WTC11 (cell line): ENCODE measurements around the gene FRG2.

ENCODE experiments used
- CTCF ChIP-seq: fragments of 200-600 bp; IDR thresholded peaks from 2 replicates; pipeline ENCODE4 v1.8.0; 2022; ENCODE audit warnings: antibody characterized with exemption
- E2F1 ChIP-seq: sonication (generic); formaldehyde crosslinking; IDR thresholded peaks from 2 replicates; pipeline ENCODE4 v1.8.0; 2022; ENCODE audit warnings: mild to moderate bottlenecking, missing genetic modification reagents
- ZNF263 ChIP-seq: sonication (generic); formaldehyde crosslinking; IDR thresholded peaks from 2 replicates; pipeline ENCODE4 v1.8.1; 2022; ENCODE audit warnings: low read depth, mild to moderate bottlenecking, moderate library complexity, missing genetic modification reagents
- TF ChIP-seq, protein P1 (sequence below): sonication (generic); formaldehyde crosslinking; IDR thresholded peaks from 2 replicates; pipeline ENCODE4 v1.8.1; 2022; ENCODE audit warnings: low read depth, missing genetic modification reagents, borderline replicate concordance

DNA sequence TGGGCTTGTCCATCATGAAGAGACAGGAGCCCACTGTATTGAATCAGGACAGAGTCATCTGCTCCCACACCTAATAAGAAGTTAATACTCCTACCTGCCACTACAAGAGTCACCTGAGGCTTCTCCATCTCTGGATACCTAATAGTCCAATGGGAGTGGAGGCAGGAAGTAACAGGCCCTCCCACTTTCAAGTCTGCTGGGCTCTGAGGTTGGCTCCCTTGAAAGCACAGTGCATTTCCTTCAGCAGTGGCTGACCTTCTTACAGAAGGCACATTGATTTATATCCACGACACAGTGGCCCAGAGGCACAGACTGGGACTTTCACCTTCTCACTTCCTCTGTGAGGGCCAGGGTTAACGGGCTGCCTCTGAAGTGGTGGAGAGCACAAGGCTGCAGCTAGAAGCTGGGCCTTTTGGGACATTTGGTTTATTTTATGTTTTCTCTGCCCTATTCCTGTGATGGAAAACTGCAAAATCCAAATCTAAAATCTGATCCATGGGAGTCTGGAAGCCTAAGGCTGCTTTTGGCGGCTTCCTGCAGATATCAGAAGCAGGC lies 38.1 kb downstream of the FRG2 start:
- TF ChIP-seq, protein P1, sequence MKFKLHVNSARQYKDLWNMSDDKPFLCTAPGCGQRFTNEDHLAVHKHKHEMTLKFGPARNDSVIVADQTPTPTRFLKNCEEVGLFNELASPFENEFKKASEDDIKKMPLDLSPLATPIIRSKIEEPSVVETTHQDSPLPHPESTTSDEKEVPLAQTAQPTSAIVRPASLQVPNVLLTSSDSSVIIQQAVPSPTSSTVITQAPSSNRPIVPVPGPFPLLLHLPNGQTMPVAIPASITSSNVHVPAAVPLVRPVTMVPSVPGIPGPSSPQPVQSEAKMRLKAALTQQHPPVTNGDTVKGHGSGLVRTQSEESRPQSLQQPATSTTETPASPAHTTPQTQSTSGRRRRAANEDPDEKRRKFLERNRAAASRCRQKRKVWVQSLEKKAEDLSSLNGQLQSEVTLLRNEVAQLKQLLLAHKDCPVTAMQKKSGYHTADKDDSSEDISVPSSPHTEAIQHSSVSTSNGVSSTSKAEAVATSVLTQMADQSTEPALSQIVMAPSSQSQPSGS (CRISPR knock-in tag): no peak
- no peak for TF ChIP-seq CTCF
- no peak for TF ChIP-seq E2F1
- no peak for TF ChIP-seq ZNF263 (CRISPR knock-in tag)
